Naive thymus-derived CD4-positive, alpha-beta T cell (primary cell): Measurements from ENCODE around the gene LRRN3. TPM values are rescaled to one million over a fixed set of nuclear protein-coding genes. Genes with fewer than 3 reads are reported as not detected.
A peak's percentile ranks its signal among the peaks of the same experiment; 100 is the strongest.

Experiments
- ATAC-seq: fragments of 150-1000 bp; cut with Tn5 transposase; 2 replicates; pipeline ENCODE4 v1.10.0; 2021; ENCODE audit warnings: mild to moderate bottlenecking, moderate library complexity
- CTCF ChIA-PET: fragments of 350-600 bp; sonication (Branson Sonifier 250); formaldehyde crosslinking; loops from one replicate; lab custom pipeline; 2021; ENCODE audit warnings: antibody characterized with exemption; lab: Charles Lee
- POLR2A ChIA-PET: fragments of 350-600 bp; sonication (Branson Sonifier 250); formaldehyde crosslinking; loops from one replicate; lab custom pipeline; 2021; ENCODE audit warnings: antibody characterized with exemption, inconsistent platforms; lab: Charles Lee
- DNase-seq, 9 donors: peaks; one replicate each; pipeline versions ENCODE4 v3.0.0 to v3.0.0-alpha.2; 2020 to 2022; ENCODE audit warnings: mixed read lengths in 1 of 9
- H3K27ac ChIP-seq: one replicate; pipeline ENCODE4 v1.7.0; 2013; ENCODE audit warnings: mild to moderate bottlenecking, low read depth, low read length, moderate library complexity
- H3K27me3 ChIP-seq, 2 donors: one replicate each; pipeline ENCODE4 v1.7.0; 2013; ENCODE audit warnings: low read length in 2 of 2, mild to moderate bottlenecking in 2 of 2, moderate library complexity in 2 of 2; ENCODE audit not compliant: control insufficient read depth in 2 of 2, insufficient read depth in 2 of 2
- H3K36me3 ChIP-seq, 3 experiments: 1 replicate in 2 of 3; 2 replicates in 1 of 3; pipeline ENCODE4 v1.7.0; 2013; ENCODE audit warnings: low read length in 3 of 3, mild to moderate bottlenecking in 3 of 3, moderate library complexity in 1 of 3; ENCODE audit not compliant: insufficient read depth in 3 of 3, control insufficient read depth in 2 of 3
- H3K4me1 ChIP-seq, 2 donors: one replicate each; pipeline ENCODE4 v1.7.0; 2013; ENCODE audit warnings: low read length in 2 of 2, mild to moderate bottlenecking in 2 of 2, moderate library complexity in 1 of 2; ENCODE audit not compliant: control insufficient read depth in 2 of 2, insufficient read depth in 2 of 2
- H3K4me3 ChIP-seq: 2 replicates; pipeline ENCODE4 v1.7.0; 2013; ENCODE audit warnings: mild to moderate bottlenecking, low read length
- H3K9me3 ChIP-seq, 3 experiments: 1 replicate in 2 of 3; 2 replicates in 1 of 3; pipeline ENCODE4 v1.7.0; 2013; ENCODE audit warnings: low read length in 3 of 3; ENCODE audit not compliant: control insufficient read depth in 2 of 3
- H3K27ac Mint-ChIP-seq, 9 donors: one replicate each; pipeline ENCODE4 v1.8.0; 2020 to 2022; ENCODE audit warnings: mixed read lengths in 9 of 9, mild to moderate bottlenecking in 8 of 9, moderate library complexity in 5 of 9, inconsistent platforms in 2 of 9
- H3K27me3 Mint-ChIP-seq, 5 donors: one replicate each; pipeline ENCODE4 v1.8.0; 2021 to 2022; ENCODE audit warnings: mixed read lengths in 5 of 5, mild to moderate bottlenecking in 1 of 5
- H3K36me3 Mint-ChIP-seq, 5 donors: one replicate each; pipeline ENCODE4 v1.8.0; 2020 to 2022; ENCODE audit warnings: mixed read lengths in 5 of 5, mild to moderate bottlenecking in 3 of 5, inconsistent platforms in 1 of 5
- H3K4me1 Mint-ChIP-seq, 7 donors: one replicate each; pipeline ENCODE4 v1.8.0; 2020 to 2022; ENCODE audit warnings: mixed read lengths in 7 of 7, mild to moderate bottlenecking in 3 of 7, inconsistent platforms in 1 of 7
- H3K4me3 Mint-ChIP-seq, 10 donors: one replicate each; pipeline ENCODE4 v1.8.0; 2020 to 2022; ENCODE audit warnings: mild to moderate bottlenecking in 10 of 10, mixed read lengths in 10 of 10, moderate library complexity in 6 of 10, inconsistent platforms in 2 of 10
- H3K9me3 Mint-ChIP-seq, 11 donors: one replicate each; pipeline ENCODE4 v1.8.0; 2020 to 2022; ENCODE audit warnings: mixed read lengths in 11 of 11, mild to moderate bottlenecking in 4 of 11, inconsistent platforms in 1 of 11, moderate library complexity in 1 of 11
- intact Hi-C, 2 donors: fragments of 100-400 bp; cut with micrococcal nuclease; formaldehyde crosslinking; loops; one replicate each; pipeline ENCODE4 v1.15.1; 2023
- polyA plus RNA-seq, 2 donors: library from polyadenylated mRNA; unstranded; fragments of 300-500 nt; fragmentation: Illumina TruSeq; gene quantifications; one replicate each; pipeline ENCODE4 v1.2.3, GENCODE V29; 2021
- total RNA-seq, 6 experiments: library from RNA in 5 of 6; stranded (reverse) in 5 of 6; gene quantifications; 1 replicate in 5 of 6; 2 replicates in 1 of 6; pipeline ENCODE4 v1.2.3 and lab custom pipeline; 2021 to 2026

LRRN3 gene
- total and polyA plus RNA-seq, 7 experiments from 2014 or later, result 7.6 to 288 (median 173) TPM

- intact Hi-C loops, result loop anchor here in 1 of 2 donors (10.0 kb wide), 1 partner anchor 1368 kb away; the partner anchor contains the start of gene IFRD1
- Histone ChIP-seq H3K9me3 (no peaks in the 10 kb centered on the region), H3K4me3 (no peak overlapping the region), H3K4me1 (peaks cover 30 to 42% of the 10 kb centered on the region in 2 donors), H3K27ac (no peak overlapping the region), H3K27me3 (no peaks in the 10 kb centered on the region), H3K36me3 (no peaks in the 10 kb centered on the region)
- H3K27ac Mint-ChIP-seq, result peak overlapping the region in 7 of 9 donors; percentile 13 to 85 (median 39)
- DNase-seq, result peak in 1 of 9 donors; percentile 23
- no peak for ATAC-seq
- H3K4me1 Mint-ChIP-seq, result peaks cover 25 to 88% (median 74%) of the 10 kb centered on the region in 7 donors
- peak overlapping the region in 3 of 10 donors; percentile 14 to 64 (median 32) for H3K4me3 Mint-ChIP-seq
- ChIA-PET POLR2A (interaction anchor here (0.9 to 2.0 kb wide), 3 partner anchors 10 to 77 kb away, joined by 3 to 4 read pairs (median 3); no protein-coding TSS in a partner anchor), CTCF (interaction anchor here (0.7 to 1.9 kb wide), 5 partner anchors 10 to 767 kb away, joined by 3 to 6 read pairs (median 3); no protein-coding TSS in a partner anchor)
- H3K27me3 Mint-ChIP-seq, result no peaks in the 10 kb centered on the region
- H3K36me3 Mint-ChIP-seq, result peaks cover 0 to 29% (median 0%) of the 10 kb centered on the region in 5 donors
- peaks cover 0 to 11% (median 0%) of the 10 kb centered on the region in 11 donors for H3K9me3 Mint-ChIP-seq
Measured at GRCh38 chr7:111086532-111086931, 4.4 kb upstream of the LRRN3 start.

- H3K4me1 ChIP-seq, result peaks cover 15 to 26% of the 10 kb centered on the region in 2 donors
- H3K4me1 Mint-ChIP-seq, result peaks cover 14 to 77% (median 61%) of the 10 kb centered on the region in 7 donors
- intact Hi-C loops, result loop anchor here in 1 of 2 donors (10.0 kb wide), 1 partner anchor 1366 kb away; the partner anchor contains the start of gene IFRD1
- no peak overlapping the region for H3K4me3 ChIP-seq
- ChIA-PET CTCF (interaction anchor here (0.6 kb wide), 1 partner anchor 77 kb away, joined by 3 read pairs; no protein-coding TSS in a partner anchor), POLR2A (interaction anchor here (0.5 to 0.7 kb wide), 2 partner anchors 63 to 791 kb away, joined by 3 read pairs; no protein-coding TSS in a partner anchor)
- H3K27ac ChIP-seq, result no peak overlapping the region
- no peaks in the 10 kb centered on the region for H3K27me3 ChIP-seq
- no peaks in the 10 kb centered on the region for H3K9me3 ChIP-seq
- ATAC-seq, result no peak
- no peaks in the 10 kb centered on the region for H3K36me3 ChIP-seq
- peaks cover 0 to 11% (median 0%) of the 10 kb centered on the region in 11 donors for H3K9me3 Mint-ChIP-seq
- no peaks in the 10 kb centered on the region for H3K27me3 Mint-ChIP-seq
- peak overlapping the region in 2 of 10 donors; percentile 66 to 68 for H3K4me3 Mint-ChIP-seq
- H3K27ac Mint-ChIP-seq, result peak overlapping the region in 6 of 9 donors; percentile 10 to 85 (median 45)
- peaks cover 0 to 42% (median 0%) of the 10 kb centered on the region in 5 donors for H3K36me3 Mint-ChIP-seq
- no peak for DNase-seq
Measured at GRCh38 chr7:111088328-111088727, 2.6 kb upstream of the LRRN3 start.

- Histone ChIP-seq H3K9me3 (no peaks in the 10 kb centered on the region), H3K27ac (no peak overlapping the region), H3K4me3 (peak overlapping the region; percentile 58), H3K36me3 (no peaks in the 10 kb centered on the region), H3K27me3 (no peaks in the 10 kb centered on the region), H3K4me1 (peaks cover under 1 to 13% of the 10 kb centered on the region in 2 donors)
- Mint-ChIP-seq H3K27ac (peak overlapping the region in 5 of 9 donors; percentile 25 to 97 (median 93)), H3K36me3 (peaks cover 0 to 51% (median 0%) of the 10 kb centered on the region in 5 donors), H3K4me3 (peak overlapping the region; percentile 84 to 99 (median 98)), H3K9me3 (peaks cover 0 to 7% (median 0%) of the 10 kb centered on the region in 11 donors), H3K4me1 (peaks cover 6 to 77% (median 60%) of the 10 kb centered on the region in 7 donors), H3K27me3 (no peaks in the 10 kb centered on the region)
- ChIA-PET CTCF (interaction anchor here (0.7 to 1.5 kb wide), 3 partner anchors 9 to 95 kb away, joined by 3 to 5 read pairs (median 3); no protein-coding TSS in a partner anchor), POLR2A (interaction anchor here (0.7 to 2.4 kb wide), 5 partner anchors 20 to 439 kb away, joined by 3 to 10 read pairs (median 6); no protein-coding TSS in a partner anchor)
- peak in 4 of 9 donors; percentile 43 to 50 (median 47) for DNase-seq
- intact Hi-C loops, result loop anchor here (1.0 to 10.0 kb wide), 16 partner anchors 8 to 1365 kb away; partner anchors contain the start of genes DOCK4 (in 1 of the 2), IFRD1 (in 1 of the 2), IMMP2L (in 1 of the 2) and ZNF277 (in 1 of the 2)
- ATAC-seq, result peak; percentile 70
Measured at GRCh38 chr7:111089822-111090426, 1.0 kb upstream of the LRRN3 start.

GRCh38 chr7:111091593-111092358 is 849 bp downstream of the LRRN3 start:
- Histone ChIP-seq H3K36me3 (no peaks in the 10 kb centered on the region), H3K4me3 (peak overlapping the region; percentile 58), H3K4me1 (peaks cover 0 to 7% of the 10 kb centered on the region in 2 donors), H3K27ac (peak overlapping the region; percentile 72), H3K27me3 (no peaks in the 10 kb centered on the region), H3K9me3 (no peaks in the 10 kb centered on the region)
- ATAC-seq (no peak), DNase-seq (no peak)
- intact Hi-C loops, result loop anchor here (1.0 to 10.0 kb wide), 12 partner anchors 8 to 1113 kb away; partner anchors contain the start of genes DOCK4 (in 1 of the 2), IMMP2L (in 1 of the 2) and ZNF277 (in 1 of the 2)
- Mint-ChIP-seq H3K4me1 (peaks cover 13 to 78% (median 63%) of the 10 kb centered on the region in 7 donors), H3K27me3 (no peaks in the 10 kb centered on the region), H3K4me3 (peak overlapping the region; percentile 84 to 99 (median 98)), H3K27ac (peak overlapping the region; percentile 88 to 98 (median 93)), H3K9me3 (no peaks in the 10 kb centered on the region), H3K36me3 (peaks cover 0 to 54% (median 0%) of the 10 kb centered on the region in 5 donors)
- ChIA-PET POLR2A (interaction anchor here (0.5 to 6.1 kb wide), 19 partner anchors 10 to 468 kb away, joined by 3 to 69 read pairs (median 5); no protein-coding TSS in a partner anchor), CTCF (interaction anchor here (0.8 to 1.7 kb wide), 4 partner anchors 8 to 496 kb away, joined by 3 to 5 read pairs (median 4); no protein-coding TSS in a partner anchor)

GRCh38 chr7:111092406-111093236 is 1.7 kb downstream of the LRRN3 start:
- Histone ChIP-seq H3K4me3 (peak overlapping the region; percentile 58), H3K36me3 (no peaks in the 10 kb centered on the region), H3K27ac (peak overlapping the region; percentile 72), H3K27me3 (no peaks in the 10 kb centered on the region), H3K4me1 (peaks cover 0 to 12% of the 10 kb centered on the region in 2 donors), H3K9me3 (no peaks in the 10 kb centered on the region)
- CTCF ChIA-PET, result interaction anchor here (0.7 to 1.7 kb wide), 7 partner anchors 9 to 499 kb away, joined by 3 to 5 read pairs (median 3); no protein-coding TSS in a partner anchor
- H3K27ac Mint-ChIP-seq, result peak overlapping the region; percentile 88 to 98 (median 93)
- no peaks in the 10 kb centered on the region for H3K27me3 Mint-ChIP-seq
- DNase-seq (no peak), ATAC-seq (no peak)
- POLR2A ChIA-PET, result interaction anchor here (0.5 to 6.1 kb wide), 17 partner anchors 11 to 409 kb away, joined by 3 to 69 read pairs (median 4); no protein-coding TSS in a partner anchor
- H3K4me3 Mint-ChIP-seq, result peak overlapping the region; percentile 84 to 99 (median 98)
- H3K9me3 Mint-ChIP-seq, result no peaks in the 10 kb centered on the region
- peaks cover 0 to 58% (median 0%) of the 10 kb centered on the region in 5 donors for H3K36me3 Mint-ChIP-seq
- intact Hi-C loops, result loop anchor here (5.0 to 10.0 kb wide), 9 partner anchors 45 to 1112 kb away; partner anchors contain the start of genes DOCK4 (in 1 of the 2), IMMP2L (in 1 of the 2) and ZNF277 (in 1 of the 2)
- peaks cover 13 to 80% (median 67%) of the 10 kb centered on the region in 7 donors for H3K4me1 Mint-ChIP-seq
